GM12878 (cell line): ENCODE measurements around the gene RHBDD3. TPM values are rescaled to one million over a fixed set of nuclear protein-coding genes. Genes with fewer than 3 reads are reported as not detected.

Source experiments
- ATAC-seq: fragments of 200-7000 bp; cut with Tn5 transposase; 3 replicates; pipeline ENCODE4 v1.9.1; 2020; ENCODE audit warnings: mild to moderate bottlenecking, moderate library complexity
- BruUV-seq: library from RNA; stranded (reverse); fragments of 400-500 nt; replicated peaks from 2 replicates; lab custom pipeline; 2021; lab: Mats Ljungman, UMichigan
- CTCF ChIA-PET: fragments of 300-600 bp; sonication (Branson Sonifier 250); formaldehyde crosslinking; extraction: SDS; loops from one replicate; lab custom pipeline; 2021; ENCODE audit warnings: inconsistent platforms; lab: Yijun Ruan, JAX
- POLR2A ChIA-PET: fragments of 350-600 bp; formaldehyde crosslinking; extraction: SDS; loops from one replicate; lab custom pipeline; 2021; ENCODE audit warnings: inconsistent platforms; lab: Charles Lee
- RAD21 ChIA-PET: fragments of 300-600 bp; sonication (Branson Sonifier 250); formaldehyde crosslinking; loops from one replicate; lab custom pipeline; 2023; ENCODE audit warnings: antibody characterized with exemption; ENCODE audit not compliant: unreplicated experiment; lab: Charles Lee
- SMC1A ChIA-PET: fragments of 300-600 bp; sonication (Branson Sonifier 250); formaldehyde crosslinking; loops from one replicate; lab custom pipeline; 2023; ENCODE audit not compliant: unreplicated experiment, uncharacterized antibody; lab: Charles Lee
- DNase-seq: peaks from one replicate; pipeline ENCODE4 v3.0.0-alpha.2; 2011; ENCODE audit warnings: low read depth, low spot score
- FAIRE-seq: peaks from 3 replicates; lab custom pipeline; 2011; peaks lifted over from hg19 to GRCh38; lab: Jason Lieb, UNC
- H2AFZ ChIP-seq: 2 replicates; pipeline ENCODE4 v1.6.0; 2011; ENCODE audit warnings: low read depth, low read length, control low read depth; ENCODE audit not compliant: control insufficient read depth
- H3K27ac ChIP-seq: 2 replicates; pipeline ENCODE4 v1.5.1; 2011; ENCODE audit warnings: control low read depth; ENCODE audit not compliant: control insufficient read depth, insufficient read depth
- H3K27me3 ChIP-seq, 2 experiments: replicated peaks in 1 of 2; 2 replicates each; pipeline versions ENCODE4 v1.6.0 to v1.6.1; 2011; ENCODE audit warnings: low read length in 1 of 2; ENCODE audit not compliant: control insufficient read depth in 2 of 2, insufficient read depth in 2 of 2
- H3K36me3 ChIP-seq, 2 experiments: 2 replicates each; pipeline ENCODE4 v1.5.1; 2011; ENCODE audit warnings: low read length in 1 of 2; ENCODE audit not compliant: control insufficient read depth in 2 of 2, insufficient read depth in 2 of 2
- H3K4me1 ChIP-seq: 2 replicates; pipeline ENCODE4 v1.6.1; 2011; ENCODE audit warnings: mild to moderate bottlenecking, low read length, moderate library complexity, mixed read lengths; ENCODE audit not compliant: control insufficient read depth, insufficient read depth
- H3K4me2 ChIP-seq: 2 replicates; pipeline ENCODE4 v1.6.0; 2011; ENCODE audit warnings: control low read depth; ENCODE audit not compliant: control insufficient read depth, insufficient read depth
- H3K4me3 ChIP-seq: fragments of 200-600 bp; sonication (generic); 2 replicates; pipeline ENCODE4 v1.5.1; 2016
- H3K79me2 ChIP-seq: 2 replicates; pipeline ENCODE4 v1.6.0; 2011; ENCODE audit warnings: low read length; ENCODE audit not compliant: control insufficient read depth, insufficient read depth
- H3K9ac ChIP-seq: 2 replicates; pipeline ENCODE4 v1.8.0; 2011; ENCODE audit warnings: low read length, control low read depth, mixed read lengths; ENCODE audit not compliant: control insufficient read depth, insufficient read depth
- H3K9me3 ChIP-seq: replicated peaks from 3 replicates; pipeline ENCODE4 v1.5.1; 2011; ENCODE audit warnings: mild to moderate bottlenecking, low read length; ENCODE audit not compliant: control insufficient read depth, insufficient read depth
- H4K20me1 ChIP-seq: 2 replicates; pipeline ENCODE4 v1.6.0; 2011; ENCODE audit not compliant: control insufficient read depth, insufficient read depth
- HDGF ChIP-seq: fragments of 450-650 bp; IDR thresholded peaks from 2 replicates; pipeline ENCODE4 v1.6.1; 2016; ENCODE audit warnings: antibody characterized with exemption
- IRF4 ChIP-seq: IDR thresholded peaks from 2 replicates; pipeline ENCODE4 v1.6.1; 2011; ENCODE audit warnings: low read depth, low read length
- POU2F2 ChIP-seq: IDR thresholded peaks from 3 replicates; pipeline ENCODE4 v1.6.1; 2011; ENCODE audit warnings: low read depth, mild to moderate bottlenecking, low read length, borderline replicate concordance
- SPI1 ChIP-seq: IDR thresholded peaks from 2 replicates; pipeline ENCODE4 v1.6.1; 2011; ENCODE audit warnings: low read depth, mild to moderate bottlenecking, low read length, moderate library complexity, borderline replicate concordance; ENCODE audit not compliant: insufficient read depth
- TCF3 ChIP-seq: IDR thresholded peaks from 2 replicates; pipeline ENCODE4 v1.6.1; 2012; ENCODE audit warnings: low read depth, mild to moderate bottlenecking, low read length, borderline replicate concordance; ENCODE audit not compliant: insufficient read depth
- WGBS: methylation state at CpG from one replicate; pipeline ENCODE4 v1.1.6; 2016; ENCODE audit warnings: low lambda C conversion rate; ENCODE audit not compliant: insufficient replicate concordance, insufficient coverage; ENCODE audit errors: missing lambda C conversion rate; 5-methylcytosine and 5-hydroxymethylcytosine counted together
- in situ Hi-C: fragments of 300-500 bp; cut with MboI; formaldehyde crosslinking; loops from 9 replicates; pipeline ENCODE4 v1.14.3; 2018; ENCODE audit warnings: mixed read lengths
- intact Hi-C: fragments of 100-400 bp; cut with micrococcal nuclease; formaldehyde crosslinking; loops from one replicate; pipeline ENCODE4 v1.14.2; 2022; ENCODE audit not compliant: unreplicated experiment
- polyA plus RNA-seq, 11 experiments: library from polyadenylated mRNA; depleted of rRNA in 4 of 11; unstranded in 6 of 11; stranded (reverse) in 5 of 11; fragments of >200 nt; fragmentation: Nextera tagmentation in 4 of 11; fragmentation: Illumina TruSeq in 1 of 11; extraction: Ambion mirVana in 4 of 11; extraction: Trizol in 1 of 11; gene quantifications; 1 replicate in 1 of 11; 2 replicates in 10 of 11; pipeline versions ENCODE4 v1.2.1 to v1.2.3, GENCODE V29; 2011 to 2016; ENCODE audit warnings: inconsistent platforms in 2 of 11, missing spikeins in 2 of 11, low read depth in 1 of 11
- total RNA-seq, 4 experiments: library from RNA; depleted of rRNA in 3 of 4; stranded (reverse); fragments of >200 nt in 3 of 4; fragmentation: Illumina TruSeq in 1 of 4; extraction: Trizol in 1 of 4; gene quantifications; 2 replicates each; pipeline versions ENCODE4 v1.2.1 to v1.2.3, GENCODE V29; 2013 to 2021

Gene RHBDD3
- total and polyA plus RNA-seq, 10 of the 15 experiments (the other 5 are each of a cell fraction or from before 2014, with no cell fraction given), result 0.27 to 41.2 (median 20.1) TPM

DNA sequence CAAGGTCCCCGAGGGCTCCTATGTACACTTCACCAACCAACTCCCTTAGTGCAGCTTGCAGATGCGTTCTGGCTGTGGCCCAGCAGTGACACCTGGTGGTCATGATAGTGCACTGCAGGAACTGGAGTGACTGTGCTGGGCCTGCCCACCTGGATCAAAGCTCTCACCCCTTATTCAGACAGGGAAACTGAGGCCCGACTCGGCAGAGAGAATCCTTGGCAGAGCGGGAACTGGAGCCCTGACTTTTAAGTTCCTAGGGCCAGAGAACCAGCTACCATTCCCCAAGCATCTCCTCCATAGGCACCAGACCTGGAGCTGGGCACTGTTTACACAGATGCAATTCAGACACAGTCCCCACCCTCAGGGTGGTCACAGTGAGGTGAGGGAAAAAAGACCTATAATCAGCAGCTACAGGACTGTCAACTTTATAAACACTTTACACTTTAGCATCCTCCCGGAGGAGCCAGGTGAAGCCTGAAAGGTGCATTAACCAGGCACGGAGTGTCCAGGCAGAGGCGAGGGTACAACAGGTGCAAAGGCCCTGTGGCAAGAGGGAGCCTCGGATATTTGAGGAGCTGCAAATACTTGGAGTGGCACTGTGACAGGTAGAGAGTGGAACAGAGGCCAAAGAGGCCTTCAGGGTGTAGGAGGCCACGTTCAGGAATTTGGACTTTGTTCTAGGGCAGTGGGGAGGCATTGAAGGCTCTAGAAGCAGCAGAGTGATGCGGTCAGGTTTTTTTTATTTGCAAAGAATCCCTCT, 22.0 kb downstream of the RHBDD3 start (continued):
- peak; percentile 68; the same call in 1 of the 3 replicates for TF ChIP-seq POU2F2
- TF ChIP-seq TCF3, result peak; percentile 38; the same call in 1 of the 2 replicates
- TF ChIP-seq IRF4, result 0 out of 2 replicates have a peak, but pooled peaks have one; percentile 35

DNA sequence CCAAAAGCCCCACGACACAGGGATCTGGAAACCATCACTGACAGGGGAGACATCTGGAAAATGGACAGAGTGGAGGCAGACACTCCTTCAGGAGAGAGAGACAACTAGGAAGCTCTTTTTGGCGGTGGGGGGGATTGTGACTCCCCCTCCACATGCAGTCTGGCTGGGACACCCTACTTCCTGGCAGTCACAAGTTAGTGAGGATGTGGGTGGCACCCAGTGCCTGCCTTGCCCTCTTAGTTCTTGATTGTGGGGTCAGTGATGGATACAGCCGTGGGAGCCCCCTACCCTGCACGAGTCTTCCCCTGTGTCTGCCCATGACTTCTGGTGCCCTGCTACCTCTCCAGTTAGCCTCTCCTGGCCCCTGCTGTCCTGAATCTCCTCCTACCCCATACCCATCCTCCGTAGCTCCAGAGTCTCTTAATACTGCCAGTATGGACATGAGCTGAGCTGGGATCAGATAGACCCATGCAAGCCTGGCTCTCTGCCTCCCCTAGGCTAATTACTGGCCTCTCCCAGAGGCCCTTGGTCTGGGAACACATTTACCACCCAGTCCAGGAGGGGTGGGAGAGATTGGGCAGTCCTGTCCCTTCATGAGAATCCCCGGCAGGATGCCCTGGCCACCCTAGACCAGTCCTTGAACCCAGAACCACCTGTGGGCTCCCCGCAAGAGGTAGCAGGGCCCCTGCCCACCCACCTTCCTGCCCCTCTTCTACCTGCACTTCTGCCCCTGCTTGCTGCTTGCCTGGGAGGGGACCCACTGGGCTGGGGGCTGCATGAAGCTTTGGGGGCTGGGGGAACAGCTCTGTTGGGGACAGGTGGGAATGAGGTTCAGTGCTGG, 22.8 kb downstream of the RHBDD3 start:
- WGBS, result 56% methylated on average over 7 of the region's 7 CpGs
- Histone ChIP-seq H3K9ac (no peak overlapping the region), H3K79me2 (no peaks in the 10 kb centered on the region), H3K9me3 (peaks cover 5% of the 10 kb centered on the region; the same call in 1 of the 3 replicates), H2AFZ (no peak overlapping the region), H3K27ac (no peak overlapping the region), H3K4me3 (no peak overlapping the region), H3K4me1 (no peaks in the 10 kb centered on the region), H3K27me3 (no peaks in the 10 kb centered on the region), H4K20me1 (no peaks in the 10 kb centered on the region), H3K4me2 (no peak overlapping the region), H3K36me3 (no peaks in the 10 kb centered on the region)
- FAIRE-seq (no peak), ATAC-seq (peak; percentile 57), DNase-seq (no peak)
- ChIA-PET SMC1A (interaction anchor here (0.8 to 3.3 kb wide), 23 partner anchors 8 to 644 kb away, joined by 3 to 26 read pairs (median 4); no protein-coding TSS in a partner anchor), RAD21 (interaction anchor here (0.6 to 2.3 kb wide), 21 partner anchors 25 to 645 kb away, joined by 3 to 26 read pairs (median 5); partner anchors contain the start of gene EMID1), POLR2A (interaction anchor here (1.1 to 1.7 kb wide), 4 partner anchors 25 to 91 kb away, joined by 3 to 7 read pairs (median 6); no protein-coding TSS in a partner anchor), CTCF (interaction anchor here (0.9 to 2.5 kb wide), 35 partner anchors 9 to 644 kb away, joined by 3 to 62 read pairs (median 5); partner anchors contain the start of genes EMID1 and KREMEN1)
- TF ChIP-seq HDGF, result peak; percentile 83; the same call in 1 of the 2 replicates
- no peak for TF ChIP-seq SPI1
- intact Hi-C loops (loop anchor here (1.0 to 5.0 kb wide), 5 partner anchors 36 to 643 kb away; no protein-coding TSS in a partner anchor), in situ Hi-C loops (loop anchor here (5.0 kb wide), 1 partner anchor 388 kb away; no protein-coding TSS in a partner anchor)
- BruUV-seq, result no TSS peak
